WERI-Rb-1 (cell line): Measurements from ENCODE around the gene PBX1.

ENCODE experiments used
- DNase-seq: peaks from one replicate; pipeline ENCODE4 v3.0.0-alpha.2; 2020
- H3K27ac ChIP-seq: fragments of 250-450 bp; sonication (Bioruptor Pico); 2 replicates; pipeline ENCODE4 v1.5.1; 2020; ENCODE audit warnings: mild to moderate bottlenecking, moderate library complexity
- H3K27me3 ChIP-seq: fragments of 250-450 bp; sonication (Bioruptor Pico); 2 replicates; pipeline ENCODE4 v1.5.1; 2021; ENCODE audit warnings: mild to moderate bottlenecking, low read depth, moderate library complexity; ENCODE audit not compliant: insufficient read depth, severe bottlenecking
- H3K36me3 ChIP-seq: fragments of 250-450 bp; sonication (Bioruptor Pico); 2 replicates; pipeline ENCODE4 v1.5.1; 2020; ENCODE audit warnings: mild to moderate bottlenecking, moderate library complexity
- H3K4me3 ChIP-seq: 2 replicates; pipeline ENCODE4 v1.5.1; 2011; ENCODE audit warnings: low read depth, mild to moderate bottlenecking, control low read depth, low read length
- H3K9me3 ChIP-seq: fragments of 250-450 bp; sonication (Bioruptor Pico); 2 replicates; pipeline ENCODE4 v1.5.1; 2021; ENCODE audit warnings: mild to moderate bottlenecking, moderate library complexity; ENCODE audit not compliant: severe bottlenecking
- CTCF ChIP-seq: IDR thresholded peaks from 2 replicates; pipeline ENCODE4 v1.5.1; 2011; ENCODE audit warnings: low read depth, mild to moderate bottlenecking, control low read depth, inconsistent platforms, low read length

Gene PBX1

GRCh38 chr1:164589408-164589807 is 30.4 kb downstream of the PBX1 start:
- no peak for DNase-seq
- H3K36me3 ChIP-seq, result no peaks in the 10 kb centered on the region
- TF ChIP-seq CTCF, result no peak
- H3K27me3 ChIP-seq, result no peaks in the 10 kb centered on the region
- no peak overlapping the region for H3K4me3 ChIP-seq
- H3K27ac ChIP-seq, result no peak overlapping the region
- no peaks in the 10 kb centered on the region for H3K9me3 ChIP-seq

- H3K9me3 ChIP-seq, result no peaks in the 10 kb centered on the region
- no peak overlapping the region for H3K4me3 ChIP-seq
- H3K27ac ChIP-seq, result no peak overlapping the region
- TF ChIP-seq CTCF, result no peak
- H3K27me3 ChIP-seq, result no peaks in the 10 kb centered on the region
- no peaks in the 10 kb centered on the region for H3K36me3 ChIP-seq
- DNase-seq, result no peak
Measured at GRCh38 chr1:164589961-164590507, 31.1 kb downstream of the PBX1 start.

GRCh38 chr1:164590592-164590991 is 31.6 kb downstream of the PBX1 start:
- DNase-seq, result no peak
- Histone ChIP-seq H3K4me3 (no peak overlapping the region), H3K27ac (no peak overlapping the region), H3K9me3 (no peaks in the 10 kb centered on the region), H3K27me3 (no peaks in the 10 kb centered on the region), H3K36me3 (no peaks in the 10 kb centered on the region)
- TF ChIP-seq CTCF, result no peak

- Histone ChIP-seq H3K4me3 (no peak overlapping the region), H3K27me3 (no peaks in the 10 kb centered on the region), H3K27ac (no peak overlapping the region), H3K9me3 (no peaks in the 10 kb centered on the region), H3K36me3 (no peaks in the 10 kb centered on the region)
- no peak for DNase-seq
- TF ChIP-seq CTCF, result no peak
Measured at GRCh38 chr1:164591858-164592257, 32.9 kb downstream of the PBX1 start.

GRCh38 chr1:164592634-164593033 is 33.6 kb downstream of the PBX1 start:
- Histone ChIP-seq H3K4me3 (no peak overlapping the region), H3K27me3 (no peaks in the 10 kb centered on the region), H3K36me3 (no peaks in the 10 kb centered on the region), H3K9me3 (no peaks in the 10 kb centered on the region), H3K27ac (no peak overlapping the region)
- DNase-seq, result no peak
- no peak for TF ChIP-seq CTCF

- no peak for TF ChIP-seq CTCF
- Histone ChIP-seq H3K27ac (no peak overlapping the region), H3K9me3 (no peaks in the 10 kb centered on the region)
Measured at GRCh38 chr1:164595212-164595611, 36.2 kb downstream of the PBX1 start.

More at GRCh38 chr1:164595212-164595611, 36.2 kb downstream of the PBX1 start:
- no peaks in the 10 kb centered on the region for H3K27me3 ChIP-seq
- no peaks in the 10 kb centered on the region for H3K36me3 ChIP-seq
- no peak for DNase-seq
- no peak overlapping the region for H3K4me3 ChIP-seq
